OCI-LY3 (cell line): ENCODE results near the gene TOP1.

ENCODE experiments used
- EZH2phosphoT487 ChIP-seq: fragments of 200-600 bp; shearing (Covaris generic); IDR thresholded peaks from 2 replicates; pipeline ENCODE4 v1.6.1; 2018; ENCODE audit warnings: antibody characterized with exemption, mixed run types, low read depth
- TF ChIP-seq, protein P1 (sequence below): fragments of 200-600, 300-600 bp; sonication (generic); IDR thresholded peaks from 2 replicates; pipeline ENCODE4 v1.5.1; 2014; ENCODE audit warnings: antibody characterized with exemption, low read length, low read depth

DNA sequence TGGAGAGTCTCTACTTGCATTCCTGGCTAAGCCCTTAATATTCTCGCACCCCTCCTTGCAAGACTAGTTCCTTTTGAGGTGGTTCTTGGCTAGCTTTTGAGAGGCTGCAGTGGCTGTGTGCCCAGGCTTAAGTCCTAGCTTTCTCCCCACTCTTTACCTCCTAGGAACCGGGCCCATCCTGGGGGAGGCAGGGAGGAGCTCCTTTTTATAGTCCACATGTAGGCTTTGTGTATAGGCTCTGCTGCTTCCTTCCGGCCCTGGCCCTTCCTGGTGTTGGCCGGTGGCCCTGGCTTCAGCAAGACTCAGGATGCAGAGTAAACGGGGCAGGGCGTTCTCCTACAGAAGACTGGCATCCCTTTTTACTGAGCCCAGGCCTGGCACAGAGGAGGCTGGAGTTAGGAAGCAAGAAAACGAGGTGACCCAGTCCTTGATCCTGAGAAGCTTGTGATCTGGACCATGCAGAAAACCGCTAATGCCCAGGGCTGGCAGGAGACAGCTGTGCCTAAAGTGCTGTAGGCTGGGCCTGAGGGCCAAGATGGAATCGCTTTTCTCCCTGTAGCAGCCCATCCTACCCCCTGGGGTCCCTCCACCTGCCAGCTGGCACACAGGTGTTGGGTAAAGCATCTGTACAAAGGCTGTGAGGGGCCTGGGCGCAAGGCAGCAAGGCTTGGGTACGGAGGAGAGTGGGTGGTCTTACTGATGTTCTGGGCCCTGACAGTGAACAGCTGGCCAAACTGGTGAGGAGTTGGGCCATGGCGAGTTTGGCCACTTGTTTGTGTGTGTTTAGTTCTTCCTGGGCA lies 117.4 kb downstream of the TOP1 start:
- TF ChIP-seq EZH2phosphoT487: no peak
- TF ChIP-seq, protein P1, sequence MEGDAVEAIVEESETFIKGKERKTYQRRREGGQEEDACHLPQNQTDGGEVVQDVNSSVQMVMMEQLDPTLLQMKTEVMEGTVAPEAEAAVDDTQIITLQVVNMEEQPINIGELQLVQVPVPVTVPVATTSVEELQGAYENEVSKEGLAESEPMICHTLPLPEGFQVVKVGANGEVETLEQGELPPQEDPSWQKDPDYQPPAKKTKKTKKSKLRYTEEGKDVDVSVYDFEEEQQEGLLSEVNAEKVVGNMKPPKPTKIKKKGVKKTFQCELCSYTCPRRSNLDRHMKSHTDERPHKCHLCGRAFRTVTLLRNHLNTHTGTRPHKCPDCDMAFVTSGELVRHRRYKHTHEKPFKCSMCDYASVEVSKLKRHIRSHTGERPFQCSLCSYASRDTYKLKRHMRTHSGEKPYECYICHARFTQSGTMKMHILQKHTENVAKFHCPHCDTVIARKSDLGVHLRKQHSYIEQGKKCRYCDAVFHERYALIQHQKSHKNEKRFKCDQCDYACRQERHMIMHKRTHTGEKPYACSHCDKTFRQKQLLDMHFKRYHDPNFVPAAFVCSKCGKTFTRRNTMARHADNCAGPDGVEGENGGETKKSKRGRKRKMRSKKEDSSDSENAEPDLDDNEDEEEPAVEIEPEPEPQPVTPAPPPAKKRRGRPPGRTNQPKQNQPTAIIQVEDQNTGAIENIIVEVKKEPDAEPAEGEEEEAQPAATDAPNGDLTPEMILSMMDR: no peak
